ENCODE data around the gene TSPYL4. TPM values are rescaled to one million over a fixed set of nuclear protein-coding genes. Genes with fewer than 3 reads are reported as not detected.

TSPYL4 gene
- total RNA-seq, 1 donor from 2014 or later, result 11.8 TPM

GRCh38 chr6:116271149-116271708 lies 17.4 kb upstream of the TSPYL4 start:
- no peak for DNase-seq (ENCODE audit: low read depth)

GRCh38 chr6:116268589-116269293 lies 14.9 kb upstream of the TSPYL4 start:
- peak; percentile 74 for DNase-seq (ENCODE audit: low read depth)

- no peak for DNase-seq (ENCODE audit: low read depth)
Measured at GRCh38 chr6:116267836-116268588, 14.1 kb upstream of the TSPYL4 start.

- DNase-seq (ENCODE audit: low read depth), result no peak
Measured at GRCh38 chr6:116266803-116267202, 12.9 kb upstream of the TSPYL4 start.

- peak; percentile 46 for DNase-seq (ENCODE audit: low read depth)
Measured at GRCh38 chr6:116265041-116265829, 11.4 kb upstream of the TSPYL4 start.

- no peak for DNase-seq (ENCODE audit: low read depth)
Measured at GRCh38 chr6:116263353-116263752, 9.5 kb upstream of the TSPYL4 start.

GRCh38 chr6:116258520-116258919 lies 4.6 kb upstream of the TSPYL4 start:
- no peak for DNase-seq (ENCODE audit: low read depth)

- DNase-seq (ENCODE audit: low read depth), result no peak
Measured at GRCh38 chr6:116256694-116257093, 2.8 kb upstream of the TSPYL4 start.

GRCh38 chr6:116255246-116255800 lies 1.4 kb upstream of the TSPYL4 start:
- DNase-seq (ENCODE audit: low read depth), result no peak

GRCh38 chr6:116254297-116255056 lies 602 bp upstream of the TSPYL4 start:
- DNase-seq (ENCODE audit: low read depth), result no peak

GRCh38 chr6:116253188-116253504 lies 729 bp downstream of the TSPYL4 start:
- no peak for DNase-seq (ENCODE audit: low read depth)

GRCh38 chr6:116251568-116252384 lies 2.1 kb downstream of the TSPYL4 start:
- DNase-seq (ENCODE audit: low read depth), result peak; percentile 26

- no peak for DNase-seq (ENCODE audit: low read depth)
Measured at GRCh38 chr6:116248577-116248976, 5.3 kb downstream of the TSPYL4 start.

- peak; percentile 70 for DNase-seq (ENCODE audit: low read depth)
Measured at GRCh38 chr6:116247285-116247684, 6.6 kb downstream of the TSPYL4 start.

GRCh38 chr6:116246089-116246488 lies 7.8 kb downstream of the TSPYL4 start:
- DNase-seq (ENCODE audit: low read depth), result no peak

- no peak for DNase-seq (ENCODE audit: low read depth)
Measured at GRCh38 chr6:116244284-116244683, 9.6 kb downstream of the TSPYL4 start.

GRCh38 chr6:116239856-116240255 lies 14.0 kb downstream of the TSPYL4 start:
- DNase-seq (ENCODE audit: low read depth), result no peak

GRCh38 chr6:116239256-116239655 lies 14.6 kb downstream of the TSPYL4 start:
- DNase-seq (ENCODE audit: low read depth), result no peak

- no peak for DNase-seq (ENCODE audit: low read depth)
Measured at GRCh38 chr6:116238083-116238482, 15.8 kb downstream of the TSPYL4 start.

GRCh38 chr6:116234689-116235088 lies 19.2 kb downstream of the TSPYL4 start:
- peak; percentile 23 for DNase-seq (ENCODE audit: low read depth)

All from renal cortical epithelial cell (primary cell).